ENCODE measurements around the gene TNFRSF1B. TPM values are rescaled to one million over a fixed set of nuclear protein-coding genes. Genes with fewer than 3 reads are reported as not detected.

The TNFRSF1B gene
- total RNA-seq, 1 donor from 2014 or later: 16.2 TPM

DNA sequence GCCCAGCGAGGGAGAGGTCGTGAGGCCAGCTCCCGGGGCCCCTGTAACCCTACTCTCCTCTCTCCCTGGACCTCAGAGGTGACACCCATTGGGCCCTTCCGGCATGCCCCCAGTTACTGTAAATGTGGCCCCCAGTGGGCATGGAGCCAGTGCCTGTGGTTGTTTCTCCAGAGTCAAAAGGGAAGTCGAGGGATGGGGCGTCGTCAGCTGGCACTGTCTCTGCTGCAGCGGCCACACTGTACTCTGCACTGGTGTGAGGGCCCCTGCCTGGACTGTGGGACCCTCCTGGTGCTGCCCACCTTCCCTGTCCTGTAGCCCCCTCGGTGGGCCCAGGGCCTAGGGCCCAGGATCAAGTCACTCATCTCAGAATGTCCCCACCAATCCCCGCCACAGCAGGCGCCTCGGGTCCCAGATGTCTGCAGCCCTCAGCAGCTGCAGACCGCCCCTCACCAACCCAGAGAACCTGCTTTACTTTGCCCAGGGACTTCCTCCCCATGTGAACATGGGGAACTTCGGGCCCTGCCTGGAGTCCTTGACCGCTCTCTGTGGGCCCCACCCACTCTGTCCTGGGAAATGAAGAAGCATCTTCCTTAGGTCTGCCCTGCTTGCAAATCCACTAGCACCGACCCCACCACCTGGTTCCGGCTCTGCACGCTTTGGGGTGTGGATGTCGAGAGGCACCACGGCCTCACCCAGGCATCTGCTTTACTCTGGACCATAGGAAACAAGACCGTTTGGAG lies 23.7 kb upstream of the TNFRSF1B start:
- DNase-seq: peak; percentile 61
- Histone ChIP-seq H3K27me3 (ENCODE audit: low read depth) (no peaks in the 10 kb centered on the region), H3K27ac (replicated peaks) (peak overlapping the region; percentile 65), H3K9me3 (replicated peaks) (no peaks in the 10 kb centered on the region), H3K4me3 (no peak overlapping the region), H3K4me1 (peaks cover 34% of the 10 kb centered on the region), H3K36me3 (no peaks in the 10 kb centered on the region)
- intact Hi-C loops (cut with micrococcal nuclease): no loop called here
- TF ChIP-seq CTCF (IDR thresholded peaks at IDR 0.05; ENCODE audit: borderline replicate concordance): no peak

- peaks cover 40% of the 10 kb centered on the region for H3K4me1 ChIP-seq
- H3K27ac ChIP-seq (replicated peaks): peak overlapping the region; percentile 65
- peak; percentile 23 for TF ChIP-seq CTCF (IDR thresholded peaks at IDR 0.05; ENCODE audit: borderline replicate concordance)
- H3K36me3 ChIP-seq: no peaks in the 10 kb centered on the region
- H3K9me3 ChIP-seq (replicated peaks): no peaks in the 10 kb centered on the region
- intact Hi-C loops (cut with micrococcal nuclease): no loop called here
- DNase-seq: peak; percentile 79
- no peak overlapping the region for H3K4me3 ChIP-seq
- no peaks in the 10 kb centered on the region for H3K27me3 ChIP-seq (ENCODE audit: low read depth)
Measured at GRCh38 chr1:12143631-12144155, 23.1 kb upstream of the TNFRSF1B start.

- H3K9me3 ChIP-seq (replicated peaks): no peaks in the 10 kb centered on the region
- H3K27me3 ChIP-seq (ENCODE audit: low read depth): no peaks in the 10 kb centered on the region
- H3K27ac ChIP-seq (replicated peaks): peak overlapping the region; percentile 65
- H3K36me3 ChIP-seq: no peaks in the 10 kb centered on the region
- intact Hi-C loops (cut with micrococcal nuclease): no loop called here
- H3K4me3 ChIP-seq: no peak overlapping the region
- no peak for DNase-seq
- no peak for TF ChIP-seq CTCF (IDR thresholded peaks at IDR 0.05; ENCODE audit: borderline replicate concordance)
- peaks cover 45% of the 10 kb centered on the region for H3K4me1 ChIP-seq
Measured at GRCh38 chr1:12144236-12144635, 22.6 kb upstream of the TNFRSF1B start.

- intact Hi-C loops (cut with micrococcal nuclease): no loop called here
- no peak for DNase-seq
- Histone ChIP-seq H3K27me3 (ENCODE audit: low read depth) (no peaks in the 10 kb centered on the region), H3K9me3 (replicated peaks) (peaks cover 6% of the 10 kb centered on the region), H3K36me3 (no peaks in the 10 kb centered on the region), H3K27ac (replicated peaks) (no peak overlapping the region), H3K4me1 (peaks cover 47% of the 10 kb centered on the region), H3K4me3 (no peak overlapping the region)
- TF ChIP-seq CTCF (IDR thresholded peaks at IDR 0.05; ENCODE audit: borderline replicate concordance): no peak
Measured at GRCh38 chr1:12144969-12145368, 21.8 kb upstream of the TNFRSF1B start.

- DNase-seq: no peak
- intact Hi-C loops (cut with micrococcal nuclease): no loop called here
- no peak overlapping the region for H3K4me3 ChIP-seq
Measured at GRCh38 chr1:12145616-12146342, 21.0 kb upstream of the TNFRSF1B start.

More at GRCh38 chr1:12145616-12146342, 21.0 kb upstream of the TNFRSF1B start:
- TF ChIP-seq CTCF (IDR thresholded peaks at IDR 0.05; ENCODE audit: borderline replicate concordance): no peak
- Histone ChIP-seq H3K9me3 (replicated peaks) (peaks cover 7% of the 10 kb centered on the region), H3K27ac (replicated peaks) (peak overlapping the region; percentile 81), H3K4me1 (peaks cover 53% of the 10 kb centered on the region), H3K36me3 (no peaks in the 10 kb centered on the region), H3K27me3 (ENCODE audit: low read depth) (no peaks in the 10 kb centered on the region)
